Ovary (tissue), 3 donors: ENCODE data around the gene ABLIM1.

Experiments
- EP300 ChIP-seq: sonication (generic); formaldehyde crosslinking; IDR thresholded peaks from one replicate; pipeline ENCODE4 v1.6.1; 2017; ENCODE audit warnings: antibody characterized with exemption
- TF ChIP-seq, protein P1 (sequence below), 3 donors: fragments of 450-650 bp in 2 of 3; fragments of 200-600 bp in 1 of 3; IDR thresholded peaks; one replicate each; pipeline versions ENCODE4 v1.5.1 to v1.8.0; 2016 to 2022; ENCODE audit warnings: antibody characterized with exemption in 3 of 3, mild to moderate bottlenecking in 1 of 3
- donor health status: DM: no; HTN: no; CAD: no.

DNA sequence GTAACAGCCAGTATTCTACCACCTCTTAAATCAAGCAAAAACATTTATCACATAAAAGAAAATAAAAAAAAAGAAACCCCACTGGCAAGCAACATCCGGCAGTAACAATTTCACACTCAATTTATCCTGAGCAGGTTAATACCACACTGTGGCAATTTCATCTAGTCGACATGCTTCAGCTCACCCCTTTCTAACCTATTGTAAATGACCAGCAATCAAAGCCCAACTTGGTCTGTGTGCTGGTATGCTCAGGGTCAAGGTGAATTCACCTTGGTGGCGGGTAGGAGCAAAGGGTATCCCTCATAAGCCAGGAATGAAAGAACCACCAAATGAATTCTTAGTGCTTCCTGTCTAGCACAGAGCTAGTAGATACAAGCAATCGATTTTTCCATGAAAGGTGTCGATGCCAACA, 144.7 kb downstream of the ABLIM1 start:
- no peak for TF ChIP-seq EP300
- TF ChIP-seq, protein P1, sequence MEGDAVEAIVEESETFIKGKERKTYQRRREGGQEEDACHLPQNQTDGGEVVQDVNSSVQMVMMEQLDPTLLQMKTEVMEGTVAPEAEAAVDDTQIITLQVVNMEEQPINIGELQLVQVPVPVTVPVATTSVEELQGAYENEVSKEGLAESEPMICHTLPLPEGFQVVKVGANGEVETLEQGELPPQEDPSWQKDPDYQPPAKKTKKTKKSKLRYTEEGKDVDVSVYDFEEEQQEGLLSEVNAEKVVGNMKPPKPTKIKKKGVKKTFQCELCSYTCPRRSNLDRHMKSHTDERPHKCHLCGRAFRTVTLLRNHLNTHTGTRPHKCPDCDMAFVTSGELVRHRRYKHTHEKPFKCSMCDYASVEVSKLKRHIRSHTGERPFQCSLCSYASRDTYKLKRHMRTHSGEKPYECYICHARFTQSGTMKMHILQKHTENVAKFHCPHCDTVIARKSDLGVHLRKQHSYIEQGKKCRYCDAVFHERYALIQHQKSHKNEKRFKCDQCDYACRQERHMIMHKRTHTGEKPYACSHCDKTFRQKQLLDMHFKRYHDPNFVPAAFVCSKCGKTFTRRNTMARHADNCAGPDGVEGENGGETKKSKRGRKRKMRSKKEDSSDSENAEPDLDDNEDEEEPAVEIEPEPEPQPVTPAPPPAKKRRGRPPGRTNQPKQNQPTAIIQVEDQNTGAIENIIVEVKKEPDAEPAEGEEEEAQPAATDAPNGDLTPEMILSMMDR (IDR thresholded peaks at IDR 0.05) = no peak
